Type B pancreatic cell (in vitro differentiated cells): ENCODE measurements around the gene SLC38A10. TPM values are rescaled to one million over a fixed set of nuclear protein-coding genes. Genes with fewer than 3 reads are reported as not detected.
A peak's percentile ranks its signal among the peaks of the same experiment; 100 is the strongest.

Source experiments
- DNase-seq: peaks from one replicate; pipeline ENCODE4 v3.0.0; 2021; ENCODE audit warnings: mixed read lengths; ENCODE audit not compliant: unreplicated experiment; ENCODE audit errors: extremely low spot score
- H3K27ac Mint-ChIP-seq: 2 replicates; pipeline ENCODE4 v1.8.0; 2021; ENCODE audit warnings: mild to moderate bottlenecking, mixed read lengths
- H3K27me3 Mint-ChIP-seq: 2 replicates; pipeline ENCODE4 v1.8.0; 2021; ENCODE audit warnings: mixed read lengths
- H3K36me3 Mint-ChIP-seq: 2 replicates; pipeline ENCODE4 v1.8.0; 2021; ENCODE audit warnings: mixed read lengths
- H3K4me1 Mint-ChIP-seq: one replicate; pipeline ENCODE4 v1.8.0; 2021; ENCODE audit warnings: mixed read lengths; ENCODE audit not compliant: unreplicated experiment
- H3K4me3 Mint-ChIP-seq: 2 replicates; pipeline ENCODE4 v1.8.0; 2021; ENCODE audit warnings: mild to moderate bottlenecking, mixed read lengths
- H3K9me3 Mint-ChIP-seq: 2 replicates; pipeline ENCODE4 v1.8.0; 2021; ENCODE audit warnings: mixed read lengths
- CTCF ChIP-seq: fragments of 200-600 bp; sonication (generic); conservative IDR thresholded peaks from 2 replicates; pipeline ENCODE4 v1.5.0; 2021; ENCODE audit warnings: antibody characterized with exemption, mild to moderate bottlenecking
- total RNA-seq: library from RNA; stranded (reverse); gene quantifications from 2 replicates; pipeline ENCODE4 v1.2.1, GENCODE V29; 2021; ENCODE audit warnings: low replicate concordance

The SLC38A10 gene
- total RNA-seq, 1 donor from 2014 or later: 85.0 TPM

DNA sequence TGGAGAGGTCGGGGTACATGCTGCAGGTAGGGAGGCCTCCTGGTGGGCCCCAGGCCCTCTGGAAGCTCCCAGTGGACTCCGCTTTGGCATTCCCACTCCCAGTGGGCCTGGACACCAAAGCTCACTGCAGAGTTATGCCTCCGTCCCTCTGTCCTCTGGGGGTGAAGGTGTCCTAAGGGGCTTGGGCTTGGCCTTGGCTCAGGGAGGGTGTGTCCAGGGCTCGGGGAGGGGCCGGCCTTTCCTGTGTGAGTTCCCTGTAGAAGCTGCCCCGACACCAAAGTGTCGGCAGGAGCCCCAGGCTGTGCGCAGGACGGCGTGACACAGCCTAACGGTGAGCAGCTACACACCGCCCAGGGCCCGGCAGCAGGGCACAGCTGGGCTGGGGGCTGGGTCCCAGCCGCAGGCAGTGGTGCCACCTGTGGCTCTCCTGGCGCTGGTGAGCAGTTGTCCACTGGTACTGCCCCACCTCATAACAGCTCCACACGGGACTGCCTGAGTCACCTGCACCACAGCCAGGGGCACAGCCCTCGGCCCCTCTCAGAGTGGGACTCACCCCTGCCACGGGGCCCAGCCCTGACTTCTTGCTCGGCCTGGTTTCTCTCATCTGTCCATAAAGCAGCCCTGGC is 62.4 kb downstream of the SLC38A10 start:
- Mint-ChIP-seq H3K36me3 (peaks cover 10% of the 10 kb centered on the region), H3K4me1 (peaks cover 8% of the 10 kb centered on the region), H3K4me3 (no peak overlapping the region), H3K9me3 (no peaks in the 10 kb centered on the region), H3K27ac (no peak overlapping the region), H3K27me3 (no peaks in the 10 kb centered on the region)
- no peak for TF ChIP-seq CTCF
- DNase-seq: no peak

GRCh38 chr17:81231766-81232581 is 63.1 kb downstream of the SLC38A10 start:
- Mint-ChIP-seq H3K36me3 (peaks cover 14% of the 10 kb centered on the region), H3K27ac (no peak overlapping the region), H3K9me3 (no peaks in the 10 kb centered on the region), H3K27me3 (no peaks in the 10 kb centered on the region), H3K4me1 (peaks cover 7% of the 10 kb centered on the region), H3K4me3 (no peak overlapping the region)
- no peak for DNase-seq
- TF ChIP-seq CTCF: no peak

DNA sequence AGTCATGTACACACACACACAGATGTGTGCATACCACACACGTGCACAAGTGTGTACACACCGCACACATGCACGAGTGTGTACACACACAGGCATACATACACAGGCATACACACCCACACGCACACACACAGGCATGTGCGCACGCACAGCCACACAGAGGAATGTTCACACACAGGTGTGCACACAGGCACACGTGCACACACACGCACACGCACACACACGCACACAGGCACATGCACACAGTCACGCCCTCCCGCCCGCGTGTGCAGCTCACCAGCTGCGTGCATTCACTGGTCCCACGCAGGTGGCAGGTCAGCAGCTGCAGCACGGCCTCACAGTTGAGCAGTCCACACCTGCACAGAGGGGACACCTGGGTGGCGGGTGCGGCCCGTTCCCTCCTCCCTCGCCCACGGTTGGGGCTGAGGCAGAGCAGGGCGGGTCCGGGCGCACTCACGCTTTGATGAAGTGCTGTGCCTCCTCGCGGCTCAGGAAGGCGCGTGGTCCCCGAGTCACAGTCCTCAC is 63.9 kb downstream of the SLC38A10 start:
- no peaks in the 10 kb centered on the region for H3K27me3 Mint-ChIP-seq
- TF ChIP-seq CTCF: no peak
- no peak overlapping the region for H3K27ac Mint-ChIP-seq
- H3K4me1 Mint-ChIP-seq: peaks cover 7% of the 10 kb centered on the region
- H3K36me3 Mint-ChIP-seq: peaks cover 14% of the 10 kb centered on the region
- H3K4me3 Mint-ChIP-seq: no peak overlapping the region
- no peak for DNase-seq
- H3K9me3 Mint-ChIP-seq: no peaks in the 10 kb centered on the region

DNA sequence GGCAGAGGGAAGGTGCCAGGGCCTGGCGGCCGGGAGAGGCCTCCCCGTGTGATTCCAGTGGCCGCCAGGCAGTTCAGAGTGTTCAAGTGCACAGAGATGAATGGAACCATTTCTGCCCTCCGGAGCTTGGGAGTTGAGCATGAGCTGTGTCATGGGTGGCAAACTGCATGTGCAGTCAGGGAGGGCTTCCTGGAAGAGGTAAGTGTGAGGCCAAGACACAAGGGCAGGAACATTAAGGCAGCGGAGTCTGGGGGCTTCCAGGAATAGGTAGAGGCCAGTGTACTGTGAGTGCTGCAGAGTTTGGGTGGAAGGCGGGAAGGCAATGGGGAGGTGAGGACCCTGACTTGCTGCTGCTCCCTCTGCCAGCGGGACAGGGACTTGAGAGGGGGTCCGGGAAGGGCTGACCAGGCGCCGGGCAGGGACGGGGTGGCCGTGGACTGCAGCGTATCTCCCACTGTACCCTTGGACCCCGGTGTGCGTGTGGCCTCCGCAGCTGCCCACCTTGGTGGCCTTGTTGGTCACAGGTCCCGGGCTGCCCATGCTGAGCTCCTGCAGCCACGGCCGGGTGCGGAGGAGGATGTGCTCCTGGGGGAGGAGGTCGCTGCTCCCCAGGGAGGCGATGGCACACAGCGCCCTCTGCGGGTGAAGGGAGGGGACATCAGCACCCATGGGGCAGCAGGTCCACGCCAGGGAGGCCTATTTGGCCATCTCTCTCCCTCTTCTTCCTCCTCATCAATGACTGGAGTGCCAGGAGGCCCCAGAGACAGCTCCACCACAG is 64.9 kb downstream of the SLC38A10 start:
- Mint-ChIP-seq H3K9me3 (no peaks in the 10 kb centered on the region), H3K27ac (no peak overlapping the region), H3K4me1 (peaks cover 7% of the 10 kb centered on the region), H3K27me3 (no peaks in the 10 kb centered on the region), H3K4me3 (no peak overlapping the region), H3K36me3 (peaks cover 14% of the 10 kb centered on the region)
- TF ChIP-seq CTCF: peak; percentile 53
- no peak for DNase-seq

GRCh38 chr17:81229666-81229920 is 65.5 kb downstream of the SLC38A10 start:
- Mint-ChIP-seq H3K27ac (no peak overlapping the region), H3K9me3 (no peaks in the 10 kb centered on the region), H3K36me3 (peaks cover 14% of the 10 kb centered on the region), H3K27me3 (no peaks in the 10 kb centered on the region), H3K4me3 (no peak overlapping the region), H3K4me1 (peaks cover under 1% of the 10 kb centered on the region)
- DNase-seq: no peak
- no peak for TF ChIP-seq CTCF
